NB4 (cell line): ENCODE measurements around the gene FUT1.

Experiments used
- MAX ChIP-seq: IDR thresholded peaks from 2 replicates; pipeline ENCODE4 v1.6.1; 2011; ENCODE audit warnings: low read depth, low read length
- POLR2A ChIP-seq: IDR thresholded peaks from 2 replicates; pipeline ENCODE4 v1.6.1; 2011; ENCODE audit warnings: mild to moderate bottlenecking; ENCODE audit not compliant: insufficient read length; ENCODE audit errors: extremely low read depth

DNA sequence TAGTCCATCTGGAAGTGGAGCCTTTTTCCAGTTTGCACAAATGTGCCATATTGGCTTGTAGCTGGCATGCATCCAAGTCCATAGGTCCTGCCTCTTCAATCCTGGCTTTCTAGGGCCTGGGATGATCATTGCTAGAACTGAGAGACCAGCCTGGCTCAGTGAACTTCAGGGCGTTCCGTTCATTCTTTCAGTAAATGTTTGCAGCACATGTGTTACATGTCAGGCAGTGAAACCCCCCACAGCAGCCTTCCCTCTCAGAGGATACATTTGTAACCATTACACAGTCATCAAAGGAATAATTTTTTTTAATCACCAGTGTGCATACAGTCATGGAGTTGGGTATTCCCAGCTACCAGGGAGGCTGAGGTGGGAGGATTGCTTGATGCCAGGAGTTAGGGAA lies 47.0 kb downstream of the FUT1 start:
- TF ChIP-seq POLR2A (no peak), MAX (no peak)
